GM18498 (cell line): ENCODE measurements around the gene SYNE2.

Source experiments
- ATAC-seq: cut with Tn5 transposase; IDR thresholded peaks from one replicate; pipeline ENCODE4 v1.9.1; 2021; ENCODE audit warnings: mild to moderate bottlenecking, moderate library complexity; ENCODE audit not compliant: unreplicated experiment

The SYNE2 gene

GRCh38 chr14:64186231-64187129 is 333.7 kb downstream of the SYNE2 start:
- ATAC-seq = no peak

- ATAC-seq = no peak
Measured at GRCh38 chr14:64187331-64187730, 334.5 kb downstream of the SYNE2 start.

GRCh38 chr14:64190974-64191502 is 338.2 kb downstream of the SYNE2 start:
- no peak for ATAC-seq

- ATAC-seq = no peak
Measured at GRCh38 chr14:64191756-64192155, 339.0 kb downstream of the SYNE2 start.

- no peak for ATAC-seq
Measured at GRCh38 chr14:64193821-64194220, 341.0 kb downstream of the SYNE2 start.

- no peak for ATAC-seq
Measured at GRCh38 chr14:64194404-64194803, 341.6 kb downstream of the SYNE2 start.

- ATAC-seq = no peak
Measured at GRCh38 chr14:64195199-64195598, 342.4 kb downstream of the SYNE2 start.

GRCh38 chr14:64196056-64196455 is 343.3 kb downstream of the SYNE2 start:
- no peak for ATAC-seq

- peak; percentile 49 for ATAC-seq
Measured at GRCh38 chr14:64196814-64197411, 344.1 kb downstream of the SYNE2 start.

GRCh38 chr14:64197996-64198395 is 345.2 kb downstream of the SYNE2 start:
- no peak for ATAC-seq

- no peak for ATAC-seq
Measured at GRCh38 chr14:64198486-64198885, 345.7 kb downstream of the SYNE2 start.

- no peak for ATAC-seq
Measured at GRCh38 chr14:64200170-64200569, 347.4 kb downstream of the SYNE2 start.

GRCh38 chr14:64201296-64201695 is 348.5 kb downstream of the SYNE2 start:
- no peak for ATAC-seq

- ATAC-seq = no peak
Measured at GRCh38 chr14:64201921-64202545, 349.2 kb downstream of the SYNE2 start.

GRCh38 chr14:64202716-64203115 is 349.9 kb downstream of the SYNE2 start:
- no peak for ATAC-seq

- no peak for ATAC-seq
Measured at GRCh38 chr14:64203366-64204006, 350.7 kb downstream of the SYNE2 start.

GRCh38 chr14:64208261-64208660 is 355.5 kb downstream of the SYNE2 start:
- ATAC-seq = no peak

GRCh38 chr14:64208981-64209380 is 356.2 kb downstream of the SYNE2 start:
- ATAC-seq = no peak

GRCh38 chr14:64209444-64210131 is 356.8 kb downstream of the SYNE2 start:
- ATAC-seq = peak; percentile 66

GRCh38 chr14:64210216-64210615 is 357.4 kb downstream of the SYNE2 start:
- no peak for ATAC-seq
